ENCODE measurements around the gene SLC2A9.

SLC2A9 gene

GRCh38 chr4:9880406-9881197, 140.7 kb downstream of the SLC2A9 start:
- DNase-seq: no peak

GRCh38 chr4:9877123-9877522, 144.2 kb downstream of the SLC2A9 start:
- no peak for DNase-seq

- no peak for DNase-seq
These were observed 145.8 kb downstream of the SLC2A9 start for GRCh38 chr4:9875516-9875915.

- DNase-seq: no peak
These were observed 146.9 kb downstream of the SLC2A9 start for GRCh38 chr4:9874385-9874784.

- DNase-seq: no peak
These were observed 151.0 kb downstream of the SLC2A9 start for GRCh38 chr4:9870165-9870790.

- DNase-seq: no peak
These were observed 153.4 kb downstream of the SLC2A9 start for GRCh38 chr4:9867751-9868425.

GRCh38 chr4:9866931-9867330, 154.4 kb downstream of the SLC2A9 start:
- no peak for DNase-seq

GRCh38 chr4:9861561-9861960, 159.7 kb downstream of the SLC2A9 start:
- no peak for DNase-seq

GRCh38 chr4:9859810-9860209, 161.5 kb downstream of the SLC2A9 start:
- DNase-seq: no peak

GRCh38 chr4:9849538-9849920, 171.8 kb downstream of the SLC2A9 start:
- no peak for DNase-seq

- DNase-seq: no peak
These were observed 173.1 kb downstream of the SLC2A9 start for GRCh38 chr4:9847968-9848748.

GRCh38 chr4:9845791-9846493, 175.4 kb downstream of the SLC2A9 start:
- DNase-seq: no peak

- DNase-seq: no peak
These were observed 180.2 kb downstream of the SLC2A9 start for GRCh38 chr4:9841072-9841471.

GRCh38 chr4:9835430-9835829, 185.9 kb downstream of the SLC2A9 start:
- no peak for DNase-seq

- DNase-seq: no peak
These were observed 187.9 kb downstream of the SLC2A9 start for GRCh38 chr4:9833421-9833820.

GRCh38 chr4:9832640-9833039, 188.7 kb downstream of the SLC2A9 start:
- no peak for DNase-seq

GRCh38 chr4:9826551-9826950, 194.7 kb downstream of the SLC2A9 start:
- no peak for DNase-seq

- DNase-seq: no peak
These were observed 196.2 kb downstream of the SLC2A9 start for GRCh38 chr4:9825049-9825448.

GRCh38 chr4:9820343-9820742, 201.0 kb downstream of the SLC2A9 start:
- no peak for DNase-seq

GRCh38 chr4:9816285-9816684, 205.0 kb downstream of the SLC2A9 start:
- no peak for DNase-seq

- DNase-seq: no peak
These were observed 208.6 kb downstream of the SLC2A9 start for GRCh38 chr4:9812501-9813340.

GRCh38 chr4:9811806-9812205, 209.5 kb downstream of the SLC2A9 start:
- DNase-seq: no peak

Measured in fibroblast of skin of right quadriceps (primary cell).